Smooth muscle cell of the pulmonary artery (primary cell): ENCODE results near the gene MMP27. TPM values are rescaled to one million over a fixed set of nuclear protein-coding genes. Genes with fewer than 3 reads are reported as not detected.

Experiments used
- total RNA-seq: library from RNA; depleted of rRNA; stranded (reverse); fragments of >200 nt; gene quantifications from 2 replicates; pipeline ENCODE4 v1.2.3, GENCODE V29; 2014

MMP27 gene, protein sequence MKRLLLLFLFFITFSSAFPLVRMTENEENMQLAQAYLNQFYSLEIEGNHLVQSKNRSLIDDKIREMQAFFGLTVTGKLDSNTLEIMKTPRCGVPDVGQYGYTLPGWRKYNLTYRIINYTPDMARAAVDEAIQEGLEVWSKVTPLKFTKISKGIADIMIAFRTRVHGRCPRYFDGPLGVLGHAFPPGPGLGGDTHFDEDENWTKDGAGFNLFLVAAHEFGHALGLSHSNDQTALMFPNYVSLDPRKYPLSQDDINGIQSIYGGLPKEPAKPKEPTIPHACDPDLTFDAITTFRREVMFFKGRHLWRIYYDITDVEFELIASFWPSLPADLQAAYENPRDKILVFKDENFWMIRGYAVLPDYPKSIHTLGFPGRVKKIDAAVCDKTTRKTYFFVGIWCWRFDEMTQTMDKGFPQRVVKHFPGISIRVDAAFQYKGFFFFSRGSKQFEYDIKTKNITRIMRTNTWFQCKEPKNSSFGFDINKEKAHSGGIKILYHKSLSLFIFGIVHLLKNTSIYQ
- not detected in 2 replicates for total RNA-seq

DNA sequence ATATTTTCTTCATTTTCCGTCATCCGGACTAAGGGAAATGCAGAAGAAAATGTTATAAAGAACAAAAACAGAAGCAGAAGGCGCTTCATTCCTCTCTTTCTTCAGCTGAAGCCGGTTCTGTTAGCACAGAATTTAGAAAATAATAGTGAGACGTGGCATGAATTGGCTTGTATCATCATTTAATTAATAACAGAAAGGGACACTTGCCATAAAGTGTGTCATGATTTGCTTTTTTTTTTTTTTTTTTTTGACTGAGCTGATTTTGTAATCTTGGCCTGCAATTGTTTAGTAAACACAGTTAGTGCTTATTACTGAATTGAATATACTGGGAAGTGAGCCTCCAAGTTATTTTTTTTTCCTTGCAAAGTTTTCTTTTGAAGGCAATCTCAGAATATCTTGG, at the start of gene MMP27:
Gene MMP27 (minus strand): TSS at position 144 of the 400 bp plus-strand sequence. CDS start 55 bp downstream, at position 89.

DNA sequence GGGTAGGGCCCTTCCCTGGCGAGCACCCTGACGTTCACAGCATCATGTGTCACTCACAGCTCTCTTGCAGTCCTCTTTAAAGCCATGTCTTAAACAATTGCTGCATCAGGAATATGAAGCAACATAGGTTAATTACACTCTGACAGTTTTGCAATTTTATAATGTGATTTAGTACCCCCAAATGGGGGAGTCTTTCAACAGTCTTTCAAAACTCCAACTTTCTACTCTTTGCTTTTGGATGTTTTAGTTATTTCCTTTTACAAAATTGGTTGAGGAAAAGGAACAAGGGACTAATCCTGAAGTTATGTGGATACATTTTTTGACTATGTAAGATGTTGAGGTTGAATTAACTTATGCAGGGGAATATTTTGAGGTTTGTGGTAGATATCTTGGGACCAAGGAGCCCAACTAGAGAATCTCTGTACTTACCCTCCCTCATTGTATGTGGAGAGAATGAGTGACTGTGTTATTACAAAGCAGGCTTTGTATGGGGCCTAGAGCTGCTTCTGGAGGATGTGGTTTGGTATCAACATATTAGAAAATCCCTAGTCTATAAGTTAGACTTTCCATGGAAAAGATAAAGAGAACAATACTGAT, 19.4 kb upstream of the MMP27 start, which contains the start of gene MMP8:
Gene MMP8 (minus strand): TSS at position 51 of the 597 bp plus-strand sequence. CDS start 99 bp downstream, outside the sequence.

Other genes starting within 250 kb of the MMP27 start
- gene MMP7, start 175.0 kb downstream of the MMP27 start, total RNA-seq = not detected in 2 replicates
- gene MMP20, start 80.4 kb downstream of the MMP27 start, total RNA-seq = not detected in 2 replicates
- gene MMP8, start 19.2 kb upstream of the MMP27 start, total RNA-seq = 0.07 TPM in 2 replicates
- 3.8 and 5.1 TPM in 2 replicates for gene MMP10, start 74.9 kb upstream of the MMP27 start, total RNA-seq
- gene MMP1, start 92.4 kb upstream of the MMP27 start, total RNA-seq = 746 and 915 TPM in 2 replicates
- gene MMP3, start 137.8 kb upstream of the MMP27 start, total RNA-seq = 0.40 TPM in 1 of 2 replicates, not detected in the other
- gene MMP12, start 169.2 kb upstream of the MMP27 start, total RNA-seq = 0.07 and 0.17 TPM in 2 replicates
- gene MMP13, start 250.0 kb upstream of the MMP27 start, total RNA-seq = not detected in 2 replicates